ENCODE data around the gene EHBP1L1.

Gene EHBP1L1

DNA sequence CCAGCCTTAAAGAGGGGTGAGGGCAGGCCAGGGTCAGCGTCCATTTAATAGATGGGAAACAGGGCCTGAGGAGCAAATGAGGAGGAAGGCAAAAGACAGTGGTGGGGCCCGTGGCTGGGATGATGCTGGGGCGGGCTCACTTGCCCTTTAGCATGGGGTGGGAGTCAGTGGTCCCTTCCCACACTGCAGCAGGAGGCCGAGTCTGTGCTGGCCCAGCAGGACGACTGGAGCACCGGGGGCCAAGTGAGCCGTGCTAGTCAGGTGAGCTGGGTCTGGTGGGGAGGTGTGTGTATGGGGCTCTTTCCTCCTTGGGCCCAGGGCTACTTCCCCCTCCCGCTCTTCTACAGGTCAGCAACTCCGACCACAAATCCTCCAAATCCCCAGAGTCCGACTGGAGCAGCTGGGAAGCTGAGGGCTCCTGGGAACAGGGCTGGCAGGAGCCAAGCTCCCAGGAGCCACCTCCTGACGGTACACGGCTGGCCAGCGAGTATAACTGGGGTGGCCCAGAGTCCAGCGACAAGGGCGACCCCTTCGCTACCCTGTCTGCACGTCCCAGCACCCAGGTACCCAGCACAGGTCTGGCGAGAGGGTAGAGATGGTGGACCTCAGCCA lies 38.1 kb upstream of the EHBP1L1 start:
- Histone ChIP-seq H3K36me3 (ENCODE audit: control insufficient read depth, insufficient read depth, low read length) (peaks cover 19% of the 10 kb centered on the region), H3K27ac (ENCODE audit: insufficient read depth, low read depth, low read length, poor library complexity, severe bottlenecking) (no peak overlapping the region), H3K4me1 (ENCODE audit: control insufficient read depth, insufficient read depth, low read length) (peaks cover 11% of the 10 kb centered on the region), H3K9me3 (ENCODE audit: control insufficient read depth, low read length) (no peaks in the 10 kb centered on the region), H3K27me3 (ENCODE audit: control insufficient read depth, insufficient read depth, low read length, poor library complexity, severe bottlenecking) (peaks cover 52% of the 10 kb centered on the region), H3K4me3 (ENCODE audit: insufficient read depth, low read depth, low read length) (no peak overlapping the region)
- WGBS, 2 experiments, result 94 to 95% methylated on average over 18 of the region's 18 CpGs

DNA sequence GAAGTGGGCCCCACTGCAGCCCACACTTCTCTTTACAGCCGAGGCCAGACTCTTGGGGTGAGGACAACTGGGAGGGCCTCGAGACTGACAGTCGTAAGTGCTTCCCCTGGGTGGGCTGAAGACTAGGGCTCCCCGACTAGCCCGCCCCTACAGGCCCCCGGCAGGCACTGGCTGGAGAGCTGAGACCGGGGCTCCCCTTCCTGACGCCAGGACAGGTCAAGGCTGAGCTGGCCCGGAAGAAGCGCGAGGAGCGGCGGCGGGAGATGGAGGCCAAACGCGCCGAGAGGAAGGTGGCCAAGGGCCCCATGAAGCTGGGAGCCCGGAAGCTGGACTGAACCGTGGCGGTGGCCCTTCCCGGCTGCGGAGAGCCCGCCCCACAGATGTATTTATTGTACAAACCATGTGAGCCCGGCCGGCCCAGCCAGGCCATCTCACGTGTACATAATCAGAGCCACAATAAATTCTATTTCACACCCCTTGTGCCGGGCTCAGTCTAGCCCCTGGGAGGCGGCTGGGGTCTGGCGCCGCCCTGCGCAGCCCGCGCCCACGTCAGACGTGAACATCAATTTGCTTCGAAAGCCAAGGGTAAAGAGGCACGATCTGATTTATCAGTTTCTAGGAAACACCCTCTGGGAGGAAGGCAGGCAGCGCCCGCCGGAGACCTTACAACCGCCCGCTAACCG lies 37.5 kb upstream of the EHBP1L1 start:
- no peak overlapping the region for H3K27ac ChIP-seq (ENCODE audit: insufficient read depth, low read depth, low read length, poor library complexity, severe bottlenecking)
- H3K4me3 ChIP-seq (ENCODE audit: insufficient read depth, low read depth, low read length), result no peak overlapping the region
- H3K36me3 ChIP-seq (ENCODE audit: control insufficient read depth, insufficient read depth, low read length), result peaks cover 14% of the 10 kb centered on the region
- peaks cover 52% of the 10 kb centered on the region for H3K27me3 ChIP-seq (ENCODE audit: control insufficient read depth, insufficient read depth, low read length, poor library complexity, severe bottlenecking)
- H3K4me1 ChIP-seq (ENCODE audit: control insufficient read depth, insufficient read depth, low read length), result peaks cover 11% of the 10 kb centered on the region
- WGBS, 2 experiments, result 88 to 89% methylated on average over 43 of the region's 43 CpGs
- H3K9me3 ChIP-seq (ENCODE audit: control insufficient read depth, low read length), result no peaks in the 10 kb centered on the region

DNA sequence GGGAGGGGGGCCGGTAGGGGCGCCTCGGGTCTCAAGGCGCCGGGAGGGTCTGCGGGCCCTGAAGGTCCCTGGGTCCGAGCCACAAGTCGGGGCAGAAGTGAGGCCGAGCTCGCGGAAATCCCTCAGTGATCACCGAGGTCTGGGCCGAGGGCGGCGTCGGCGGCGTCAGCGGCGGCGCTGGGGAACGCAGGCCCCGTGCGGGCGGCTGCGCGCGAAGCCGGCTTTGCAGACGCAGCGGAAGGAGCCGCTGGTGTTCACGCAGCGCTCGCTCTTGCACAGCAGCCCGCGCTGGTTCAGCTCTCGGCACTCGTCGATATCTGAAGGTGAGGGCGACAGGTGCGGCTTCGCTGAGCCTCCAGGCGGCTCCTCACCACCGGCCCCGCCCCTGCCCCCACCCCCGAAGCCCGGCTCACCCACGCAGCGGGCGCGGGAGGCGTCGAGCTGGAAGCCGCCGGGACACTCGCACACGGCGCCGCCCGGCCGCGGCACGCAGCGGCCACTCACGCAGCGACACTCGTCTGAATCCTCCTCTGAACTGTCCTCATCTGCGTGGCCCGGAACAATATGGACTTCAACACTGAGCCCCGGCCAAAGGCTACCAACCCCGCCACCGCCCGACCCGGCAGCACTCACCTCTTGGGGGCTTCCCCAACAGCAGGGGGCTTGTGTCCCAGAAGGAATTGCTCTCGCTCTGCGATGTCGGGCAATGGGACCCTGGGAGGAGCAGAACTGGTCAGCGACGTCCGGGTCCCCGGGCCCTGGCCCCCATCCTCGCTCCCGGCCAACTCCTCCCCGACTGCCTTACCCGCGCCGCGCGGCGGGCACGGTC lies 36.7 kb upstream of the EHBP1L1 start:
- Histone ChIP-seq H3K27ac (ENCODE audit: insufficient read depth, low read depth, low read length, poor library complexity, severe bottlenecking) (no peak overlapping the region), H3K4me3 (ENCODE audit: insufficient read depth, low read depth, low read length) (peak overlapping the region; percentile 25), H3K4me1 (ENCODE audit: control insufficient read depth, insufficient read depth, low read length) (peaks cover 11% of the 10 kb centered on the region), H3K36me3 (ENCODE audit: control insufficient read depth, insufficient read depth, low read length) (peaks cover 14% of the 10 kb centered on the region), H3K27me3 (ENCODE audit: control insufficient read depth, insufficient read depth, low read length, poor library complexity, severe bottlenecking) (peaks cover 59% of the 10 kb centered on the region), H3K9me3 (ENCODE audit: control insufficient read depth, low read length) (no peaks in the 10 kb centered on the region)
- 6 to 7% methylated on average over 92 of the region's 92 CpGs for WGBS, 2 experiments

DNA sequence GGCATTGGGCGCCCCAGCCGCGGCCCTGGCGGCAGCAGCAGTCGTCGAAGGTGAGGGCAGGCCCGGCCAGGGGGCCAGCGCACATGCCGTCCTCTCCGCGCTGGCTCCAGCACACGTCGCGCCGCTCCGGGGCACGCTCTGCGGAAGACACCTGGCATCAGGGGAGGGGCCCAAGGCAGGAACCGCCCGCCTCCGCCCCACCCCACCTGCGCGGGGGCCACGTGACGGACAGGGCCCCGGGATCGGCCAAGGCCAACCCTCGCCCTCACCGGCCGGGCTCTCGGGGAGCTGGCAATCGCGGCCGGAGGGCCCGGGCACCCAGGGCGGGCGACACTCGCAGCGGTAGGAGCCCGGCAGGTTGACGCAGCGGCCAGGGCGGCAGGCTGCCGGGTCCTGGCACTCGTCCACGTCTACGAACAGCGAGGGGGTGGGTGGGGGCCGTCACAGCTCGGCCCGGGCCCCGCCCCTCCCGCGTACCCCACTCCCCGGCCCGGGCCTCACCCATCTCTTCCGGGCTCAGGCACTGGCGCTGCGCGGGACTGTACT lies 36.0 kb upstream of the EHBP1L1 start:
- H3K9me3 ChIP-seq (ENCODE audit: control insufficient read depth, low read length), result no peaks in the 10 kb centered on the region
- peaks cover 14% of the 10 kb centered on the region for H3K36me3 ChIP-seq (ENCODE audit: control insufficient read depth, insufficient read depth, low read length)
- peaks cover 11% of the 10 kb centered on the region for H3K4me1 ChIP-seq (ENCODE audit: control insufficient read depth, insufficient read depth, low read length)
- H3K27ac ChIP-seq (ENCODE audit: insufficient read depth, low read depth, low read length, poor library complexity, severe bottlenecking), result no peak overlapping the region
- peak overlapping the region; percentile 38 for H3K4me3 ChIP-seq (ENCODE audit: insufficient read depth, low read depth, low read length)
- H3K27me3 ChIP-seq (ENCODE audit: control insufficient read depth, insufficient read depth, low read length, poor library complexity, severe bottlenecking), result peaks cover 66% of the 10 kb centered on the region
- WGBS, 2 experiments, result 2% methylated on average over 60 of the region's 60 CpGs

DNA sequence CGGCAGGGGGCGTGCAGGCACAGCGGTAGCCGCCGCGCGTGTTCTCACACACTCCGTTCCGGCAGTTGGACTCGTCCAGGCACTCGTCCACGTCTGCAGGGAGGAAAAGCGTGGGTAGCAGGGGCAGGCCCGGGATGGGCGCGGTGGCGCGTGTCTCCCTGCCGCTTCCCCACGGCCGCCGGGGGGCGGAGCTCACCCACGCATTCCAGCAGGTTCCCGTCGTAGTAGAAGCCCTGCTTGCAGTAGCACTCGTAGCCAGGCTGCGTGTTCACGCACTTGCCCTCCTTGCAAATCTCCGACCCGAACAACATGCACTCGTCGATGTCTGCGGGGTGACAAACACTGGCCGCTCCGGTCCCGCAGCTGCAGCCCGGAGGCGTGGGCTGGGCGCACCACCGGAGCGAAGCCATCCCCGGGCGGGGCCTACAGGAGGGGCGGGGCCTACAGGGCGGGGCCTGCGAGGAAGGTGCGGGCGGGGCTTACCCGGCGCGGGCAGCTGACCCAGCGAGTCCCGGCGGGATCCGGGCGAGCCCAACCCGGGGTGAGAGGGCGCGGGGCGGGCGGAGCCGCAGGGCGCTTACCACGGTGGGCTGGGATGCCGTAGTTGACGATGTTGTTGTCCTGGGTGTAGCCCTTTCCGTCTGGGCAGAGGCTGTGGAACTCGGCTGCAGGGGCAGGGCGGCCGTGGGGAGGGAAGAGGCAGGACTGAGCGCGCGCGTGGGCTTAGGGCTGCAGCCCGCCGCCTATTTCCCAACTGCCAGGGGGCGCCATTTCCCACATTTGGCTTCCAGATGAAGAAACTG lies 35.4 kb upstream of the EHBP1L1 start:
- peaks cover 9% of the 10 kb centered on the region for H3K36me3 ChIP-seq (ENCODE audit: control insufficient read depth, insufficient read depth, low read length)
- peaks cover 73% of the 10 kb centered on the region for H3K27me3 ChIP-seq (ENCODE audit: control insufficient read depth, insufficient read depth, low read length, poor library complexity, severe bottlenecking)
- H3K4me3 ChIP-seq (ENCODE audit: insufficient read depth, low read depth, low read length), result peak overlapping the region; percentile 38
- no peaks in the 10 kb centered on the region for H3K9me3 ChIP-seq (ENCODE audit: control insufficient read depth, low read length)
- peaks cover 11% of the 10 kb centered on the region for H3K4me1 ChIP-seq (ENCODE audit: control insufficient read depth, insufficient read depth, low read length)
- 2% methylated on average over 78 of the region's 78 CpGs for WGBS, 2 experiments
- H3K27ac ChIP-seq (ENCODE audit: insufficient read depth, low read depth, low read length, poor library complexity, severe bottlenecking), result no peak overlapping the region

DNA sequence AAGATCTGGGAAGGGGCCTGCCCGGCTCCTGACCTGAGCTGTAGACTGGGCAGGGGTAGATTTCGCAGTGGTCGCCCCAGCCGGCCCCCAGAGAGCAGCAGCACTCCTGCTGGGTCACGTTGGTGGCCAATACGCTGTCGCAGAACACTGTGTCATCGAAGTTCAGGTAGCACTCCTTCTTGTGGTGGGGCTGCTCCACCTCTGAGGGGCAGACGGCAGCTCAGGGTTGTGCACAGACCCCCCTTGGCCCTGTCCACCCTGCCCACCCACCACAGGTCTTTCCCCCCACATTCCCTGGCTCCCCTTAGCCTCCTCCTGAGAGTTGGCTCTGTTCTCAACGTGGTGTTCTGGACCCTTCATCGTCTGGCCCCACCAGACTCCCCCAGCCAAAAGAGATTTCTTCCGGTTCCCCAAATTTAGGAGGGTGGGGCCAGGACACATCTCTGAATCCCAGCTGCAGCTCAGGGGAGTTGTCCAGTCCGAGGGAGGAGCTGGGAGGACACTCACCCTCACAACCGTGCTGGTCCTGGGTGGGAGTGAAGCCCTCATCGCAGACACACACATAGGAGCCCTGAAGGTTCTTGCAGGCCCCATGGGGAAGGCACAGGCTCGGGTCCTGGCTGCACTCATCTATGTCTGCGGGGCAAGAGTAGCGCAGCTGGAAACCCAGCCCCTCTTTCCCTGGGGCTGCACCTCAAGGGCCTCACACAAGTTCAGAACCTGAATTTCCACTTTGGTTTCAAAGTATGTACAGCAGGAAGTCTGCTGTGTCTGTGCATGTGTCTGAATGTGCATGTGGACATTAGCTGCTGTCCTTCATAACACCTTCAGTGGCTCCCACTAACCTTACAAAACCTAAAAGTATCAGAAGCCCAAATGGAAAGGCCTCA lies 34.5 kb upstream of the EHBP1L1 start:
- no peaks in the 10 kb centered on the region for H3K9me3 ChIP-seq (ENCODE audit: control insufficient read depth, low read length)
- peaks cover 9% of the 10 kb centered on the region for H3K36me3 ChIP-seq (ENCODE audit: control insufficient read depth, insufficient read depth, low read length)
- WGBS, 2 experiments, result 55% methylated on average over 18 of the region's 18 CpGs
- H3K27me3 ChIP-seq (ENCODE audit: control insufficient read depth, insufficient read depth, low read length, poor library complexity, severe bottlenecking), result peaks cover 81% of the 10 kb centered on the region
- H3K4me1 ChIP-seq (ENCODE audit: control insufficient read depth, insufficient read depth, low read length), result peaks cover 11% of the 10 kb centered on the region
- peak overlapping the region; percentile 38 for H3K4me3 ChIP-seq (ENCODE audit: insufficient read depth, low read depth, low read length)
- H3K27ac ChIP-seq (ENCODE audit: insufficient read depth, low read depth, low read length, poor library complexity, severe bottlenecking), result no peak overlapping the region

DNA sequence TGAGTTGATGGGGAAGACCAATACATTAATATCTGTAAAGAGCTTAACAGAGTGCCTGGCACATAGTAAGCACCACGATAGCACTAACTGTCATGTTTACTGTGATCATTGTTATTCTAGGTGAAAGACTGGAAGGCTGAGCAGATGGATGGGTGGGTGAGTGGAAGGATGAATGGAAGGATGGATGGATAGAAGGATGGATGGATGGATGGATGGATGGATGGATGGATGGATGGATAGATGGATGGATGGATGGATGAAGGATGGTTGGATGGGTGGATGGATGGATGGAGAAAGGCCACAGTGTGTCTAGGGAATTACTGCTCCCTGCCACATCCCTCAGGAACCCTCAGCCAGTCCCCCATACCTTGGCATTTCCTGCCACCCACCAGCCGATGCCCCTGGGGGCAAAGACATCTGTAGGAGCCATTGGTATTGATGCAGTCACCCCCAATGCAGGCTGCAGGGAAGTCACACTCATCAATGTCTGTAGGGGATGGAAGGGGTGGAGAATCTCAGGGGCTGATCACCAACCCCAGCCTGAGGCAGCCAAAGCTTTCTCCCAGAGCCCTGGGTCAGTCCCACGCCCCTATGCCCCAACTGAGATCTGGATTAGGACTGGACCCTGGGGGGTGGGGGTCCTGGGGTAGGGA lies 33.0 kb upstream of the EHBP1L1 start:
- Histone ChIP-seq H3K36me3 (ENCODE audit: control insufficient read depth, insufficient read depth, low read length) (peaks cover 4% of the 10 kb centered on the region), H3K4me3 (ENCODE audit: insufficient read depth, low read depth, low read length) (no peak overlapping the region), H3K9me3 (ENCODE audit: control insufficient read depth, low read length) (no peaks in the 10 kb centered on the region), H3K27ac (ENCODE audit: insufficient read depth, low read depth, low read length, poor library complexity, severe bottlenecking) (no peak overlapping the region), H3K27me3 (ENCODE audit: control insufficient read depth, insufficient read depth, low read length, poor library complexity, severe bottlenecking) (peaks cover 88% of the 10 kb centered on the region), H3K4me1 (ENCODE audit: control insufficient read depth, insufficient read depth, low read length) (peaks cover 11% of the 10 kb centered on the region)
- WGBS, 2 experiments, result 93% methylated on average over 3 of the region's 3 CpGs

DNA sequence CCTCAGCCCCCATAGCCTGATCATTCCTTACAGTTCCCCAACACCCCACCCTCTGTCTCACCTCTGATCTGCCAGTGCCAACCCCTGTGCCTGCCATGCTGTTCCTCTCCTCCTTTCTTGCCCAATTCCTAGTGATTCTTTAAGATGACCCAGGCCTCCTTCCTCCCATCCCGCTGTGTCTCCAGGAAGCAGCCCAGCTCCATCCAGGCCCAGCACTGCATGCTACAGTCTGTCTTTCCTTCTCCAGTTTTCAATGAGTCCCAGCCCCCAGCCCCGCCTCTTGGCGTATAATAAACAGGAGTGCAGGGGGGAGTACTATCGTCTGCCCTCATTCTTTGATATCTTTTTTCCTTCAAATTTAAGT lies 30.0 kb upstream of the EHBP1L1 start:
- no peaks in the 10 kb centered on the region for H3K36me3 ChIP-seq (ENCODE audit: control insufficient read depth, insufficient read depth, low read length)
- 48% methylated on average over 4 of the region's 4 CpGs for WGBS, 2 experiments
- H3K27ac ChIP-seq (ENCODE audit: insufficient read depth, low read depth, low read length, poor library complexity, severe bottlenecking), result no peak overlapping the region
- H3K4me3 ChIP-seq (ENCODE audit: insufficient read depth, low read depth, low read length), result peak overlapping the region; percentile 42
- H3K4me1 ChIP-seq (ENCODE audit: control insufficient read depth, insufficient read depth, low read length), result no peaks in the 10 kb centered on the region
- H3K27me3 ChIP-seq (ENCODE audit: control insufficient read depth, insufficient read depth, low read length, poor library complexity, severe bottlenecking), result peaks cover 77% of the 10 kb centered on the region
- H3K9me3 ChIP-seq (ENCODE audit: control insufficient read depth, low read length), result no peaks in the 10 kb centered on the region
